DMS53 treated with DMSO at 0.1 percent for 48 hours (cell line): ENCODE data around the gene PTPMT1.
"Not testable (repeated sequence)": the region's sequence is repeated elsewhere in the genome, so short reads cannot be mapped to it uniquely, and the experiment has no call there.

ENCODE experiments used
- DNase-seq: peaks from one replicate; lab custom pipeline; 2025; ENCODE audit not compliant: unreplicated experiment; lab: John Stamatoyannopoulos, UW

Gene PTPMT1, protein sequence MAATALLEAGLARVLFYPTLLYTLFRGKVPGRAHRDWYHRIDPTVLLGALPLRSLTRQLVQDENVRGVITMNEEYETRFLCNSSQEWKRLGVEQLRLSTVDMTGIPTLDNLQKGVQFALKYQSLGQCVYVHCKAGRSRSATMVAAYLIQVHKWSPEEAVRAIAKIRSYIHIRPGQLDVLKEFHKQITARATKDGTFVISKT

DNA sequence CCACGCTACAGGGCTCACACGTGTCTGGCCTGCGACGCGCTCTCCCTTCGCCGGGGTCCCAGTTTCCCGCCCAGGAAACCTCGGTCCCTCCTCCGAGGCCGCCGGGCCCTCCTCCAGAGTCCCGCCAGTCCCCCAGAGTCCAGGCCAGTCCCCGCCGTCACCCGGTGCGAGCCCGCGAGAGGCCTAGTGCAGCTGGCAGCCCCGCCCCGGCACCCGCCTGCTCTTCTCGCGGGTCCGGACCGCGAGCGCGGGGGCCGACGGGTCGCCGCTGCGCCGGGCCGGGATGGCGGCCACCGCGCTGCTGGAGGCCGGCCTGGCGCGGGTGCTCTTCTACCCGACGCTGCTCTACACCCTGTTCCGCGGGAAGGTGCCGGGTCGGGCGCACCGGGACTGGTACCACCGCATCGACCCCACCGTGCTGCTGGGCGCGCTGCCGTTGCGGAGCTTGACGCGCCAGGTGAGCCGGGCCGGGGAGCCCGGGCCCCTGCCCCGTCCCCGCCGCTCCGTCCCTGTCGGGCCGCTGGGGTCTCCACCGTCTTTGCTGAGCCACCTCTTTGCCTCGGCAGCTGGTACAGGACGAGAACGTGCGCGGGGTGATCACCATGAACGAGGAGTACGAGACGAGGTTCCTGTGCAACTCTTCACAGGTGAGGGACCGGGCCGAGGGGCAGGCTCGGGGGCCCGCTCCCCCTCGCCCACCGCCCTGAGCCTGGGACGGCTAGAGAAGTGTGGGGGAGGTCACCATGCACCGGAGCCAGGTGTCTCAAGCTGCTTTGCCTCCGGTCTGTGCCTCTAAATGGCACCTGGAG lies at the start of gene PTPMT1:
Gene PTPMT1 (plus strand): TSS at position 260 of the 809 bp plus-strand sequence. CDS start 24 bp downstream, at position 284.
- DNase-seq = peak; percentile 11

DNA sequence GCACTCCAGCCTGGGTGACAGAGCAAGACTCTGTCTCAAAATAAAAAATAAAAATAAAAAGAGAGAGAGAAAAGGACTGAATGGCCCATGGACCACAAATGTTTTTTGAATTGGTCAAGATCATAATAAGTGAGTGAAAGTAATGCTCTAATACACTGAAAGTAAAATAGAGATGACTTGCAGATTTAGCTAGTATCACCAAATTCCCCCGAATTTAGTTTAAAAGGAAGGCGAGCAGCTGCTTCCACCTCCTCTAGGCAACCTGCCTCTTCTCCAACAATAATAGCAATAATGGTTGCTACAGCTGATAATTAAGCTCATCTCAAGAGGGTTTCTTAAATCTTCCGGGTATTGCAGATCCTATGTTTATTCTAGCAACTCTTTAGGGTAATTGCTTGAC lies 49.2 kb upstream of the PTPMT1 start:
- DNase-seq = no peak

DNA sequence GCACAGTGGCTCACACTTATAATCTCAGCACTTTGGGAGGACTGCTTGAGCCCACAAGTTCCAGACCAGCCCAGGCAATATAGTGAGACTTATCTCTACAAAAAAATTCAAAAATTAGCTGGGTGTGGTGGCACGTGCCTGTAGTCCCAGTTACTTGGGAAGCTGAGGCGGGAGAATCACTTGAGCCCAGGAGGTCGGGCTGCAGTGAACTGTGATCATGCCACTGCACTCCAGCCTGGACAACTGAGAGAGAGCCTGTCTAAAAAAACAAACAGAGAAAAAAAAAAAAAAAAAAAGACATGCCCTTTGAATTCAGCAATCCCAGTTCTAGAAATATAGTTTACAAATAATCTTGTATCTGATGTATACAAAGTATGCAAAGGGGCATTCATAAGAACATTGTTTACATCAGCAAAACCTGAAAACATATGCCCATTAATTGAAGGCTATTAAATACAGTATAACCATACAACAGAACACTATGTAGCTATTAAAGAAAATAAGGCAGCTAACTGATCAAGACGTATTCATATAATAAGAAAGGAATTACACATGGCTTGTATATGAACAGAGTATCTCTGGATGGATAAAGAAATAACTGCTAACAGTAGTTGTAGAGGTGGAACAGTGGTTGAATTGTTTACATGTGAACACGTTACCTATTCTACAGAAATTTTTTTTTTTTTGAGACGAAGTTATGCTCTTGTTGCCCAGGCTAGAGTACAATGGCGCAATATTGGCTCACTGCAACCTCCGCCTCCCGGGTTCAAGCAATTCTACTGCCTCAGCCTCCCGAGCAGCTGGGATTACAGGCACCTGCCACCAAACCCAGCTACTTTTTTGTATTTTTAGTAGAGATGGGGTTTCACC lies 48.2 kb upstream of the PTPMT1 start:
- no peak for DNase-seq

DNA sequence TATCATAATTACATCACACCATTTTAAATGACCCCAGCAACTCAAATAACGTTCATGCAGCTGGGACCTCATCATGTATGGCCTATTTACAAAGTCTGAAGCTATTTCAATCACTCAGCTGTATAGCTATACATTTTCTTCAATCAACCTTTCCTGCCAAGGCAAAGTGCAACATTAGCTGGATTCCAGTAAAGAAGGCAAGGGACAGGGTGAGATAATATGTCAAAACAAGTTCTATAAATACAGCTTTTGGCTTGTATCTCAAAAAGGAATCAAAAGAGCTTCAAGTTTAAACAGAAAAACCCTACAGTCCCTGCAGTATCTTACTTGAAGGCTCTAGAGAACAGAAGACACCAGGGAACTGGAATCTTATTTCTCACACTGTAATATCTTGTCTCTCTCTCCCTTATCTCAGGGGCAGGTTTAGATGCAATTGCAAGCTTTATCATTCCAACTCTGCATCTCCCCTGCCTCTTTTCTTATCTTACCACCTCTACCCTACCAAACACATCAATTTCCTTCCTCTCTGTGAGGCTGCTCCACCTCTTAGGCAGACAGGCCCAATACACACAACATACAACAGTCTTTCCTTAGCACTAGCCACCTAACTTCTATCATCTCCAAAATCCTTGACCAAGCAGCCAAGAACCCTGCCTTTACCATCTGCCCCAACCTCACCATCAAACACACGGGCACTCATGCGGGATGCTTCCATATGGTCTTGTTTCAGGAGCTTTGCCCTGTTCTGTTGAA lies 47.0 kb upstream of the PTPMT1 start:
- DNase-seq = no peak

DNA sequence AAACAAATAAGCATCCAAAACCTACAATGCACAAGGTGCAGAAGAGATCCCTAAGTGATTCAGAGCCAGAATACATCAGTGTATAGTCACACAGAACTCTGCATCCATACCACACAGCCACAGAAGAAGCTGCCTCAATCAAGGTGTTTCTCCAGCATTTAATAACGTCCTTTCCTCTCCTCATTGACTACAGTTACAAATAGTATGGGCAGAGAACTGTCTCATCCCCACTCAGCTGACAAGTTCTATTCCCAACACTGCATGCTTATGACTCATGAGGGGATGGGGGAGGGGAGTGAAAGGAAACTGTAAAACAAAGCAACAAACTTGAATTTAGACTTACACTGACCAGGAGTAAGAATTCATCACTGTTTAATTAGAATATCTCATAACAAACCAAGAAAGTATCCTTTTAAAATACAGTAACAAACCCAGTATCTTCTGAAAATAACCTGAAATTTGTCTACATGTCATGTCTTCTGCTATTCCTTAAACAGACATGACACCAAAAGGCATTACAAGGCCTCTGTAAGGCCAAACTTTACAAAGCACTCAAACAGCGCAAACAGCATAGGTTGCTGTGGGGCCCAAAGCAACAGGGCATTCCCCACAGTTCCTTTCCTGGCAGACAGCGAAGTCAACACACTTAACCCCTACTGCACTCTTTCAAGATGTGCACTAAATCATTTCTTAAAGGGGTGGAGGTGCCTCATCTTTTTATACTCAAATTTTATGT lies 41.7 kb upstream of the PTPMT1 start:
- DNase-seq = peak; percentile 24

DNA sequence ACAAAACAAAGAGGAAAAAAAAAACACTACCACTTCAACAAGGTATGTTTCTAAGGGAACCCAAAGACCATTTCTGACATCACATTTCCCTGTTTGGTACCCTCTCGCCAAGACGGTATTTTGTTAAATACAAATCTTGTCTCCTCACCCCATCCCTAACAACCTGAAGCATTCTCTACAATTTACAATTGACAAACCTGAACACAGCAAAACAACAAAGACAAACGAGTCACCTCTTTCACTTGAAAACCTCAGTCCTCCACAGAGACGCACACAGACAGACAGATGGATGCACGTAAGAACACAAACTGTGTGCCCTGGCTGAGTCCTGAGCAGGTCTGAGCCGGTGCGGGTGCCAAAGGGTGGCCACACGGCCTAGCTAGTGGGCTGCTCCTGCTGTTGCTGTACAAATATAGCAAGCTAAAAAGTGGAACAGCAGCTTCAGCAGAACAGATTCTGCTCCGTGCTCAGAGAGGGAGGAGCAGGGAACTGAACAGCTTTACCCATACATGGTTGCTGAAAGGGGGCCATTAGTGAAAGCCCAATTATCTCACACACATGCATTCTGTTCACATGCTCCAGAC lies 41.0 kb upstream of the PTPMT1 start:
- DNase-seq = peak; percentile 17

DNA sequence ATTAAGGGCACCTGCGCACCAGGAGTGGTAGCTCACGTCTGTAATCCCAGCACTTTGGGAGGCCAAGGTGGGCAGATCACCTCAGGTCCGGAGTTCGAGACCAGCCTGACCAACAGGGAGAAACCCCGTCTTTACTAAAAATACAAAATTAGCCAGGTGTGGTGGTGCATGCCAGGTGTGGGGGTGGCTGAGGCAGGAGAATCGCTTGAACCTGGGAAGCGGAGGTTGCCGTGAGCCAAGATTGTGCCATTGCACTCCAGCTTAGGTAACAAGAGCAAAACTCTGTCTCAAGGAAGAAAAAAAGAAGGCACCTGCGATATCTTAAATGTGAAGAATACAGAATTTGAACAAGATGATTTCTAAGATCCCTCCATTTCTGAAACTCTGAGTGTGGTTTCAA lies 39.4 kb upstream of the PTPMT1 start:
- not testable (repeated sequence) for DNase-seq

DNA sequence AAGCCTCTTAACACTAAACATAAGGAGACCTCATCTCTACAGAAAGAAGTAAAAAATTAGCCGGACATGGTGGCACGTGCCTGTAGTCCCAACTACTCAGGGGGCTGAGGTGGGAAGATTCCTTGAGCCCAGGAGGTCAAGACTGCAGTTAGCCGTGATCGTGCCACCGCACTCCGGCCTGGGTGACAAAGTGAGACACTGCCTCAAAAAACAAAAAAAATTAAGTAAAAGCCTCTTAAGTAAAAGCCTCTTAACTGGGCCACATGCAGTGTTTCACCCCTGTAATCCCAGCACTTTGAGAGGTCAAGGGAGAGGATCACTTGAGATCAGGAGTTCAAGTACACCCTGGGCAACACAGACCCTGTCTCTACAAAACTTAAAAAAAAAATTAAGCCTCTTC lies 38.2 kb upstream of the PTPMT1 start:
- DNase-seq = no peak

DNA sequence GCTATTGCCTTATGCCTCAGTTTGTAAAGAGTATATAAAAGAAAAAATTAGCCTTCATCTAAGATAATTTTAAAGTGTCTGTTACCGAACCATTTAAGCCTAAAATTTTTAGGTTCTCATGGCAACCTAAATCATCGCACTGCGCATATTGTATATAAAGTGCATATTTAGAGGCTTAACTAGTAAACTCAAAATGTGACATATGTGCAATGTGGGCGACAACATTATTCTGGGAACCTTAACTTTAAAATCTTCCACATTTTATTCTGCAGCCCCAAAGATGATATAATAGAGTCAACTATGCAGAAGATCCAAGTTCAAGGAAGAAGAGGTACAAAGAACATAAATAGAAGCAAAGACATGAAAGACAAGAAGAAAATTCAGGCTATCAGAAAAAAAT lies 35.4 kb upstream of the PTPMT1 start:
- DNase-seq = no peak

DNA sequence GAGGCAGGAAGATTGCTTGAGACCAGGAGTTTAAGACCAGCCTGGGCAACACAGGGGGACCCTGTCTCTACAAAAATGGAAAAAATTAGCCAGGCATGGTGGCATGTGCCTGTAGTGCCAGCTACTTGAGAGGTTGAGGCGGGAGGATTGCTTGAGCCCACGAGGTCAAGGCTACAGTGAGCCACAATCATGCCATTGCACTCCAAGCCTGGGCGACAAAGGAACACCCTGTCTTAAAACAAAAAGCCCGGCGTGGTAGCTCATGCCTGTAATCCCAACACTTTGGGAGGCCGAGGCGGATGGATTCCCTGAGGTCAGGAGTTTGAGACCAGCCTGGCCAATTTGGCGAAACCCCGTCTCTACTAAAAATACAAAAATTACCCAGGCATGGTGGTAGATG lies 34.7 kb upstream of the PTPMT1 start:
- not testable (repeated sequence) for DNase-seq

DNA sequence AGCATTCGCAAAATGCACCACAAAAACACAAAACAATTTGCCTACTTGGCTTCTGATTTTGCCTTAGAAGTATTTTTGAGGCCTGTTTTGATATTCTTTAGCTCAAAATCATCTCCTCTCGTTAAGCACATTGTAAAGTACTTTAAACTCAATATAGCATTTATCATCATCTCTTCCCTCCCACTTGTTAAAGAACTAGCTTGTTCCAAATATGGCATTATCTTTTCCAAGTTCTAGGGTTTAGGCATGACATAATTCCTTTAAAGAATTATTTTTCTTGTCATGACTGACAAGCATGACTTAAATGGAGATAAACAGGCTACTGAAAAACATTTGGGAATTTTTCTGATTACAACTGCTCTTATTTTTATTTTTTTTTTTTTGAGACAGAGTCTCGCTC lies 33.7 kb upstream of the PTPMT1 start:
- DNase-seq = no peak

DNA sequence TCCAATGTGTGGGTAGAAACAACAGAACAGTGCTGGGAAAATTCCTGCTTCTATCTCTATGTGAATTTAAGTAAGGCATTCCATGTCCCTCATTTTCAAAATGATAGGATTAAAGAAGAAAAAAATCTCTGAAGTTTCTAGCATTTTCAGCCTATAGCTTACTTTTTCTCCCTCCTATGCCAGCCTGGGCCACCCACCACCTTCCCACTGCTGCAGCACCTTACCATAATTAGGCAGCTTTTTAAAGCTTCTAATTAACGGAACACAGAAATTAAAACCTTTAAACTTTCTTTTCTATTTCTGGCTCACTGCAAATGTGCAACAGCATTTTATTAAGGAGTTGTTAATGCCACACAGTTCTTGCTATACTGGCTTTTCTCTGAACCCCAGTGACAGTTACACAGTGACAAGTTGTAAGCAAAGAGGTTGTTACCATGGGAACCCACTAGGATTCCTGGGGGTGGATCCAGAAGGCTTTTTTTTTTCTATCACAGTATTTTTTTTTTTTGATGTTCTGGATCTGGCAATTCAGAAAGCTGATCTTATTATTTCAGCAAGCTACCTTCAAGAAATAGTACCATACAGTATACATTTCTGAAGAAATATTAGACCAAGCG lies 32.7 kb upstream of the PTPMT1 start:
- no peak for DNase-seq

DNA sequence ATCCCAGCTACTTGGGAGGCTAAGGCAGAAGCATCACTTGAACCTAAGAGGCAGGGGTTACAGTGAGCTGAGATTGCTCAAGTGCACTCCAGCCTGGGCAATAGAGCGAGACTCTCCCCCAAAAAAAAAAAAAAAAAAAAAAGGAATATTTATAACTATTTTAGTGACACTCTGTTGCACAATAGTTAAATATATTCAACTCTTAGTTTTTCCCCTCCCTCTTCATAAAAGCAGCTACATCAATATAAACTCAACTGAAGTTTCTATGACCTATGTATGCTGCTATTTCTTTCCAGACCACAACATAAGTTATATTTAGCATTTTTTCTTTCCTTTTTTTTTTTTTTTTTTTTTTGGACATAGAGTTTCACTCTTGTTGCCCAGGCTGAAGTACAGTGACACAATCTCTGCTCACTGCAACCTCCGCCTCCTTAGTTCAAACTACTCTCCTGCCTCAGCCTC lies 31.7 kb upstream of the PTPMT1 start:
- DNase-seq = no peak

DNA sequence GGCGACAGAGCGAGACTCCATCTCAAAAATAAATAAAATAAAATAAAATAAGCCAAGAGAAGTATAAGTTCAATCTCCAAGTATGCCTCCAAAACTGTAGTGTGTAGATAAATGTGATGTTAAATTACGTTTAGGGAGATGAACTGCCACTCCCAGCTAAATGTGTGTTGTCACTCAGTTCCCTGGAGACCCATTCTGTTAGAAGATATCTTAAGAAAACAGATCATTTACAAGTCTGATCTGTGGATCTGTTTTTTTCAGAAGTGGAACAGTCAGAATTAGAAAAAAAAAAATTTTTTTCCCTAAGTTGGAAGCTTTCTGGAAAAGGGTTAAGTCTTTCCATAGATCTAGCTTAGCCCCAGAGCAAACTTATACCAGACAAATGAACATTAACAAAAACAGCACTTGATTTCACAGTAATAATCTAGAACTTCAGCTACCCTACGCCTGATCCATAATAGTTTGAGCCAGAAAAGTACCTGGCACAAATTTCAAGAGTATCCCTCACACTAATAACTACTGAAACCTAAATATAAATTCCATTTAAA lies 30.6 kb upstream of the PTPMT1 start:
- DNase-seq = no peak

DNA sequence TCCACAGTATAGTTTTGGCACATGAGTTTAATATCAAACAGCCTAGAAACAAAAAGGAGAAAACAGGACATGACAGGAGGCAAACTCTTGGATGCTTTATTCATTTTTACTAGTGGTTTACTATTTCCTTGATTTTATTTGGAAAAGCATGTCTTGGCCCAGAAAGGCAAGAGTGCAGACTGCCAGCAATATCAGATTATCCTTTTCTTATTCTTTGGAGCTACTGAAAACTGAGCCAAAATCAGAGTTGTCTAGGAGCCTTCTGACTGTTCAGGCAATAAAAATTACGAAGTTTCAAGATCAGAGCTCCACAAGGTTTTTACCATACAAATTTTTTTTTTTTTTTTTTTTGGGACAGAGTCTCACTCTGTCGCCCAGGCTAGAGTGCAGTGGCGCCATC lies 28.5 kb upstream of the PTPMT1 start:
- no peak for DNase-seq

DNA sequence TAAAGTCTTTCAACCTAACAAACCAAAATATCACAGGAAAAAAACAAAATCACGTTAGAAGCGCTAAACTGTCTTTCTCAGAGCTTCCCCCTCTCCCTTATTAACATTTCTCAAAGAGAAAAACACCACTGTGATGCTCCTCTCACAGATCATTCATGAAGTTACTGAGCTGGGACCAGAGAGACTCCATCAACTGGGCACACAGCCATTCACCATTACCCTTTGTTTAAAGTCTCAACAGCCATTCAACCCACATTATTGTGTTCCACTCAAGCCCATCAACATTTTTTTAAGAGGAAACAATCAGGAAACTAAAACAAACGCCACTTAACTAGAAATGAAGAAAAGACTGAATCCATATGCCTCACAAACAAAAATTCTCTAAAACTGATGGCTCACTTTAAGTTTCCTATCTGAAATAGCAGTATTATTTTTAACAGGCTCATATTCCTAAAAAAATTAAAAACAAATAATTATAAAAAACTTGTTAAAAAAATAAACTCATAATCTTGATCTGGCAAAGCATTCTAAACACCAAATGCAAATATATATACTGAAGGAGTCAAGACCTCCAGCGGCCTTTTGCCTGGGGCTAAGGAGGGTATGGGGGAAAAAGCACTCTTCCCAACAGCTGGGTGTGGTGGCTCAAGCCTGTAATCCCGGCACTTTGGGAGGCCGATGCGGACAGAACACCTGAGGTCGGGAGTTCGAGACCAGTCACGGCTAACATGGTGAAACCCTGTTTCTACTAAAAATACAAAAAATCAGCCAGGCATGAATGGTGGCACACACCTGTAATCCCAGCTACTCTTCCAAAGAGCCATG lies 26.4 kb upstream of the PTPMT1 start:
- DNase-seq = no peak

DNA sequence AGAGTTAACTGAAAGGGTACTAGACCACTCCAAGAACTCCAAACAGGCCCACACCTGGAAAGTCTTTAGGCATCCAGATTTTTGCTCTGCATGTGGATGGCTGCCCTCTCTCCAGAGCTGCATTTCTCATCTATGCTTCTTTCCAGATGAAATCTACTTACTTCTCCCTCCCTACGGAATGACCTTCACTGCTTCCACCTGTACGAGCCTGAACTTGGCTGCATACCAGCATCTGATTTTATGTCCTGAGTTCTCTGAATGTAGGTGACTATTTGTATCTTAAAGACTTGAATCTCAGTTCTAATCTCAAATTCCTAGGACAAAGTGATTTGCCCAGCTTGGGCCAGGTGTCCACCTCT lies 25.7 kb upstream of the PTPMT1 start:
- DNase-seq = no peak

DNA sequence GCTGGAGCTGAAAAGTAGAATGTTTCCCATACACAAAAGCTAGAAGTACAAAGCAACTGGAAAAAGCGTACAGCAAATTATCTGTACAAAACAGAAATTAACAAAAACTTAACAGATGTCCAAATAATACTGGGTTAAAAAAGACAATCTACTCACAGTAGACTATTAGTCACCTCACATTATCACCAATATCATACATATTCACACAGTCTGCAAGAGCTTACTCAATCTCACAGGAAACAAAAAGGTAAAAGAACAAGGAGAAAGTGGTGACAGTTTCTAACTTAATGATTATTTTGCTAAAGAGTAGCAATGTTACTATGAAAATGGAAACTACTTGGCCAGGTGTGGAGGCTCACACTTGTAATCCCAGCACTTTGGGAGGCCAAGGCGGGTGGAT lies 24.3 kb upstream of the PTPMT1 start:
- DNase-seq = no peak
